NCI-H1048 (cell line): Measurements from ENCODE around the gene PLBD2.

Experiments
- DNase-seq: peaks from one replicate; lab custom pipeline; 2025; lab: John Stamatoyannopoulos, UW

The PLBD2 gene

DNA sequence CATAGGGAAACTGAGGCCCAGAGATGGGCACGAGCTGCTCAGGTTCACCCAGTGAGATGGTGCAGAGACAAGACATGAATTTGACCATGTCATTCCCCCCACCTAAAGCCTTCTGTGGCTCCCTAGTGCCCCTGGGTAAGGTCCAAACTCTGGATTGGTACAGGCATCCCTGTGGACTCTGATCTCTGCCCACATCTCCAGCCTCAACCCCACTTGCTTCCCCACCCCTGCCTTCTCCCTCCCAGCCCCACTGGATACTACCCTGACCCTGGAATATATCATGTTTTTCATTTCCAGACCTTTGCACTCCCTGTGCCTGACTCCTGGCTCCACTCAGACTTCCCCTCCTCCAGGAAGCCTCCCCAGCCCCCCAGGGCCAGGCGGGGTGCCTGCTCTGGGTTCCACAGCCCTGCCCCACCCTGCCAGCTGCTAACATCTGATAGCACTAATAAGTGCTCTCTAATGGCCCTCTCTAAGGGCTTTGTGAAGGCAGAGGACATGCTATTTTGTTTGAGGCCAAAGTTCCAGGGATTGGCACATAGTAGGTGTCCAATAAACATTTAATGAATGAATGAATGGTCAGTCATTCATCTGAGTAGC, 62.7 kb downstream of the PLBD2 start:
- no peak for DNase-seq

DNA sequence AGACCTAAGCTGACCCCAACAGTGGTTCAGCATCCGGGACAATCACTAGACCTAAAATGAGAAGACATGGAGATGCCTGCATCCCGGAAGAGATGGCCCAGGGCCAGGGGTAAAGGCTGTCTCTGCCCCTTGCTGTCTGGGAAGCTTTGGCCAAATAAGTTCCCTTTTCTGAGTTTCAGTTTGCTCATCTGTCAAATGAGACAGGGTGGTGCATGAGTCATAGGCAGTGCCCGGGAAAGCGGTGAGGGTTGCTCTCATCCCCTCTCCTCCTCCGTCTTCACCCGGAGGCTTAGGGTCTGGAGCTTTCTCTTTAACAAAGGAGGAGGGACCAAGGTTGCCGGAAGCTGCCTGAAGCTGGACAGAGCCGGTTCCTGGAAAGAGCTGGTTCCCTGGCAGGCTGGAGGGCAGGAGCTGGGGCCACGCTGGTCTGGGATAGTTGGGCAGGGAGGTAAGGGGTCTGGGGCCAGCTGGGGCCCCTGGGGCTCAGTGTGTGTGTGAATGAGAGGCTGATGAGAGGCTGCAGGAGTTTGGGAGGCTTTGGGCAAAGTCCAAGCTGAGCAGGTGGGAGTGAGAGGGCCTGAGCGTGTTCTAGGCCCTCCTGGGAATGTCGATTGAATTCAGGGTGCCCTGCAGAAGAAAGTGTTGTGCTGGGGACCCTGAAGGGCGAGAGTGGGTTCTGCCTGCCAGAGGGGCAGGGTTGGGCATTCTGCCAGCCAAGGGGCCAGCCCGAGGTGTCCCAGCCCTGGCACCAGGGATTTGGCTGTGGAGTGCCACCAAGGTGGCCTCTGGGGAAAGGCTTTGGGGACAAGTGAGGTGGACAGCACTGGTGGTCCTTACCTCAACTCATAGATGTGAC, 63.9 kb downstream of the PLBD2 start, which contains the start of gene SDSL:
SDSL (plus strand) TSS at position 351 of the 856 bp plus-strand sequence. CDS start 5,603 bp downstream, outside the sequence.
- no peak for DNase-seq

DNA sequence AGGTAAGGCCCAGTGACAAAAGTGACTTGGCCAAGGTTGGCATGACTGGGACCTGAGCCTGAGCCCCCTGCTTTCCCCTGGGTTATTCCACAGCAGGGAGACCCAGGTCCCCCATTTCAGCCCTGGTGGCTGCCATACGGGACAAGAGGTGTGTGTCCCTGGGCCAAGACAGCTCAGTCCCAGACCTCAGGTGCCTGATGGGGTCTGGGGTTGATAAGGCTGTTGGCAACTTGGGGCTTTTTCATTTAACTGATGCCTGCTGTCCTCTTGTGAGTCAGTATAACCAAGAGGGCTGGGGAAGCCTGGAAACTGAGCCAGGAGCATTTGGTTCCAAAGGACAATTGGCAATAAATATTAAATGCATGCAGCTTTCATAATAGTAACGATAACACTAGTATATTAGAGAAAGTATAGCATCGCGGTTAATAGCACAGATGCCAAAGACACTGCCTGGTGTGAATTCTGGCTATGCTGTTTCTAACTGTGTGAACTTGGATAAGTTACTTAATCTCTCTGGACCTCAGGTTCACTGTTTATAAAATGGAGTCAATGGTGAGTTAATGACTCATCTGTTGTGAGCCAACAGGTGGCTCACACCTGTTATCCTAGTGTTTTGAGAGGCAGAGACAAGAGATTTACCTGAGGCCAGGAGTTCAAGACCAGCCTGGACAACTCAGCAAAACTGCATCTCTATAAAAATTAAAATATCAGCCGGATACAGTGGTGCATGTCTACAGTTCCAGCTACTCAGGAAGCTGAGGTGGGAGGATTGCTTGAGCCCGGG, 64.7 kb downstream of the PLBD2 start:
- DNase-seq: no peak

GRCh38 chr12:113424456-113424855, 66.1 kb downstream of the PLBD2 start:
- DNase-seq: no peak

GRCh38 chr12:113424915-113425823, 66.8 kb downstream of the PLBD2 start:
- DNase-seq: no peak

- DNase-seq: no peak
These were observed 67.6 kb downstream of the PLBD2 start for GRCh38 chr12:113425960-113426453.

- DNase-seq: no peak
These were observed 69.5 kb downstream of the PLBD2 start for GRCh38 chr12:113427882-113428281.

GRCh38 chr12:113428482-113428881, 70.1 kb downstream of the PLBD2 start:
- no peak for DNase-seq

- DNase-seq: no peak
These were observed 74.6 kb downstream of the PLBD2 start for GRCh38 chr12:113432986-113433385.

DNA sequence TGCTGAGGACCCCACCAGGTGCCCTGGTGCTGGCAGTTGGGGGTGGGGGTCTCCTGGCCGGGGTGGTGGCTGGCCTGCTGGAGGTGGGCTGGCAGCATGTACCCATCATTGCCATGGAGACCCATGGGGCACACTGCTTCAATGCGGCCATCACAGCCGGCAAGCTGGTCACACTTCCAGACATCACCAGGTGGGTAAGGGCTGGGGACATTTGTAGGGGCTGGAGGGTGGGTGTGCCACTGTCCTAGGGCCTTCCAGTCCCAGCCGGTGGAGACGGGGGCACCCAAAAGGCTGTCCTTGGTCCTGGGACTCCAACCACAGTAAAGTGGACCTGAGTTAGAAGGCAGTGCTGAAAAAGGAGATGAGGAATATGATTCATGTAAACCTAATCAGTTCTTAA, 77.0 kb downstream of the PLBD2 start:
- no peak for DNase-seq

- no peak for DNase-seq
These were observed 78.2 kb downstream of the PLBD2 start for GRCh38 chr12:113436586-113436985.

DNA sequence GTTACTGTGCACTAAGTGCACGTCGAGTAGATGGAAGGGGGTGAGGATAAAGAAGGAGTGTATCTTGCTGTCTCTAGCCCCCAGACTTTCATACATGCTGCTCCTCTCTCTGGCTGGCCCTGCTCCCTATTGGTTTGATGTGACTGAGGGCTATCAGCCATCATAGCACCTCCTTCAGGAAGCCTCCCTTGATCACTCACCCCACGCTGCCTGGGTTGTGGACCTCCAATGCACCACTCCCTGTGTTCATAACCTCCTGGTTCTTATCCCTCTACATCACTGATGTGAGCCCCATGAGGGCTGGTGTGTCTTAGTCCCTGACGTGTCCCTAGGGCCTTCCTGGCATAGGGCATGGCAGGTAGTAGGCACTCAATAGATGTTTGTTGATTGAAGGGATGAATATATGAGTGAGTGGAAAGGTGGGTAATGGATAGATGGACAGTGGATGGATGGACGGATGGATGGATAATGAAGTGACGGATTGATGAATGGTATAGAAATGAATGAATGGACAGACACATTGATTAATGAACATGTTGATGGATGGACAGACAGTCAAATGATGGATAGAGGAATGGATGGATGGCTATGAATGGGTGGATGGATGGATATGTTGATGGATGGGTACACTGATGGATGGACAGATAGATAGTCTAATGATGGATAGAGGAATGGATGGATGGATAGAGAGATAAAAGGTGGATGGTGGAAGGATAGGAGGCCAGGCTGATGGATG, 78.8 kb downstream of the PLBD2 start:
- DNase-seq: no peak

DNA sequence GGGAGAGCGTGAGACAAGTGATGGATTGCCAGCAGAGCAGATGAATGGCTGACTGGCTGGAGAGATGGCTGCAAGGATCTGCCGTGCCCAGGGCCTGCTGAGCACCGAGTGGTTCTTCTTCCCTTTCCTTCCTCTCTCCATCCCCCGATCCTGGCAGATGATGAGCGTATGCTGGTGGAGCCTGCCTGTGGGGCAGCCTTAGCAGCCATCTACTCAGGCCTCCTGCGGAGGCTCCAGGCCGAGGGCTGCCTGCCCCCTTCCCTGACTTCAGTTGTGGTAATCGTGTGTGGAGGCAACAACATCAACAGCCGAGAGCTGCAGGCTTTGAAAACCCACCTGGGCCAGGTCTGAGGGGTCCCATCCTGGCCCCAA, 79.3 kb downstream of the PLBD2 start:
- DNase-seq: no peak

- DNase-seq: no peak
These were observed 80.3 kb downstream of the PLBD2 start for GRCh38 chr12:113438523-113439300.

DNA sequence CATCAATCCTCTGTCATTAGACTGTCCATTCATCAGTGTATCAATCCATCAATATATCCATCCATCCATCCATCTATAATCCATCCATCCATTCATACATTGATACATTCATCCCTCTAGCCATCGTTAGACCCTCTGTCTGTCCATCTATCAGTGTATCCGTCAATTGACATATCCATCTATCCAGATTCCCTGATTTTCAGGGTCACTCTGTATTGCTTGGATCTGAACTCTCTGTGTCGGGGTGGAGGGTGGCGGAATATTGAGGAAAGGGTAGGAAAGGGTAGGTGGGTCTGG, 80.9 kb downstream of the PLBD2 start:
- DNase-seq: no peak

GRCh38 chr12:113439606-113440030, 81.2 kb downstream of the PLBD2 start:
- DNase-seq: no peak

GRCh38 chr12:113440336-113440735, 81.9 kb downstream of the PLBD2 start:
- no peak for DNase-seq
